Measurements from ENCODE around the gene AKAP13.
"Not testable (repeated sequence)": the region's sequence is repeated elsewhere in the genome, so short reads cannot be mapped to it uniquely, and the experiment has no call there.

Gene AKAP13

DNA sequence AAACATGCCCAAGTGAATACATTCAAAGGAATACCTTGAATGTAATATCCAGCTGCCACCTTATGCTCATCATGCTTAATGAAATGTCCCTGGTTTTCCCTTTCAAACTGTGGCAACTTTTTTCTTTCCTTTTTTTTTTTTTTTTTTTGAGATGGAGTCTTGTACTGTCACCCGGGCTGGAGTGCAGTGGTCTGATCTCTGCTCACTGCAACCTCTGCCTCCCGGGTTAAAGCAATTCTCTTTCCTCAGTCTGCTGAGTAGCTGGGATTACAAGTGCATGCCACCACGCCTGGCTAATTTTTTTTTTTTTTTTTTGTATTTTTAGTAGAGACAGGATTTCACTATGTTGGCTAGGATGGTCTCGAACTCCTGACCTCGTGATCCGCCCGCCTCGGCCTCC lies 28.9 kb upstream of the AKAP13 start:
- not testable (repeated sequence) for H3K9me3 ChIP-seq (ENCODE audit: control insufficient read depth, insufficient read depth, low read length)

DNA sequence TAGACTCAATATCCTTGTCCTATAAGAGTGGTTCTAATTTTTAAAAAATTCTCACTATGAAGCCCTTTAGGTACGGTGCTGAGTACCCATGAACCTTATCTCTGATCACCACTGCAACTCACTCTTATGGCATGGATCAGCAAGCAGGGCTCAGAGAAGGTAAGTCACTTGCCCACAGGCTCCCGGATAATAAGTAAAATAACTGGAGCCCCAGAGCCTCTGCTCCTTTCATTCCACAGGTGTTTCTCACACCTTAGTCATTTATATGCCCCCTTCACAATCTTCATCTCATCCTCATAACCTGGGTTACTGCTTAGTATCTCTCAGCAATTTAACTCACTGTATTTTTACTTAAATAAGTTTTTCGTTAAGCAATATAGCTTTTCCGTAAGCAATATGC lies 28.4 kb upstream of the AKAP13 start:
- DNase-seq (ENCODE audit: low read depth, low spot score) = no peak
- H3K27ac ChIP-seq (ENCODE audit: low read length) = no peak overlapping the region
- no peaks in the 10 kb centered on the region for H3K36me3 ChIP-seq (ENCODE audit: control insufficient read depth, insufficient read depth, low read length)
- no peaks in the 10 kb centered on the region for H3K27me3 ChIP-seq (ENCODE audit: control insufficient read depth, insufficient read depth, low read length)
- H3K4me3 ChIP-seq (ENCODE audit: low read length) = no peak overlapping the region
- no peaks in the 10 kb centered on the region for H3K4me1 ChIP-seq (ENCODE audit: control insufficient read depth, insufficient read depth, low read length)
- no CpG with 5 or more reads among the region's 4 CpGs for WGBS (ENCODE audit: insufficient coverage, insufficient read length)
- no peaks in the 10 kb centered on the region for H3K9me3 ChIP-seq (ENCODE audit: control insufficient read depth, insufficient read depth, low read length)

More for the DNA sequence above, 28.9 kb upstream of the AKAP13 start:
- H3K36me3 ChIP-seq (ENCODE audit: control insufficient read depth, insufficient read depth, low read length); H3K4me1 ChIP-seq (ENCODE audit: control insufficient read depth, insufficient read depth, low read length); H3K4me3 ChIP-seq (ENCODE audit: low read length); H3K27ac ChIP-seq (ENCODE audit: low read length); DNase-seq (ENCODE audit: low read depth, low spot score); H3K27me3 ChIP-seq (ENCODE audit: control insufficient read depth, insufficient read depth, low read length): not testable (repeated sequence)
- no CpG with 5 or more reads among the region's 8 CpGs for WGBS (ENCODE audit: insufficient coverage, insufficient read length)

DNA sequence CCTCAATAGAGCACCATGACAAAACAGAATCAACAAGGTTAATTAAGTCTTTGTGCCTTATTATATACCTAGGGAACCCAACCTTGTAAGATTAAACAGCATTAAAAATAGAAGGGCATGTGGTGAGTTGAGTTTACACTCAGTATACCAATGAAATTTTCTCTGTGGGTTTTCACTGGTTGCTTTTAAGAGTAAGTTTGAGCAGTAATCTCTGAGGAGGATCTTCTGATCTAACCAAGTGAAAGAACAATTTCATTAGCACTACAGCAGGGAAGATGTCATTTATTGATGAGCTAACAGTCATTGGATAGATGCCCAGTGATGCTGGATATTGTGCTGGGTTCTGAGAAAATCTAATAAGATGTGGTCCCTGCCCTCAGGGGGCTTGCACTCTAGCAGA lies 26.9 kb upstream of the AKAP13 start:
- Histone ChIP-seq H3K4me1 (ENCODE audit: control insufficient read depth, insufficient read depth, low read length) (no peaks in the 10 kb centered on the region), H3K27me3 (ENCODE audit: control insufficient read depth, insufficient read depth, low read length) (no peaks in the 10 kb centered on the region), H3K4me3 (ENCODE audit: low read length) (no peak overlapping the region), H3K27ac (ENCODE audit: low read length) (no peak overlapping the region), H3K9me3 (ENCODE audit: control insufficient read depth, insufficient read depth, low read length) (no peaks in the 10 kb centered on the region), H3K36me3 (ENCODE audit: control insufficient read depth, insufficient read depth, low read length) (no peaks in the 10 kb centered on the region)
- DNase-seq (ENCODE audit: low read depth, low spot score) = no peak

DNA sequence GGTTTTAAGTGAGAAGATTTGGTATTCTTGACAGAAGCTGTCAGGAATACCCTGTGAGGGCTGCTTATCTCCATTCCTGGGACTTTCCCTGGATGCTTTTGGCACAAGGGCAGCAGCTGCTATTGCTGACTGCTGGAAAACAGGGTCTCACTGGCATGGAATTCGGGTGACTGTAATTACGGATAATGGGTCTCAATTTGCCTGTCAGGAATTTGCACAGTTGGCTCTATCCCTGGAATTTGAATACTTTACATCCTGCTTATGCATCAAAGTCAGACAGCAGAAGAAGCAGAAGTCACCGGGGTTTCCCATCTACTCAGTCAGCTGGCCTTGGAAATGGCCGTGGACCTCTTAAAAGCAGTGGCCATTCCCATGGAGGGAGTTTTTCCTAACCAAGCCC lies 25.9 kb upstream of the AKAP13 start:
- WGBS (ENCODE audit: insufficient coverage, insufficient read length) = no CpG with 5 or more reads among the region's 4 CpGs
- no peaks in the 10 kb centered on the region for H3K36me3 ChIP-seq (ENCODE audit: control insufficient read depth, insufficient read depth, low read length)
- no peak for DNase-seq (ENCODE audit: low read depth, low spot score)
- H3K4me1 ChIP-seq (ENCODE audit: control insufficient read depth, insufficient read depth, low read length) = no peaks in the 10 kb centered on the region
- H3K4me3 ChIP-seq (ENCODE audit: low read length) = no peak overlapping the region
- H3K9me3 ChIP-seq (ENCODE audit: control insufficient read depth, insufficient read depth, low read length) = no peaks in the 10 kb centered on the region
- no peaks in the 10 kb centered on the region for H3K27me3 ChIP-seq (ENCODE audit: control insufficient read depth, insufficient read depth, low read length)
- H3K27ac ChIP-seq (ENCODE audit: low read length) = no peak overlapping the region

DNA sequence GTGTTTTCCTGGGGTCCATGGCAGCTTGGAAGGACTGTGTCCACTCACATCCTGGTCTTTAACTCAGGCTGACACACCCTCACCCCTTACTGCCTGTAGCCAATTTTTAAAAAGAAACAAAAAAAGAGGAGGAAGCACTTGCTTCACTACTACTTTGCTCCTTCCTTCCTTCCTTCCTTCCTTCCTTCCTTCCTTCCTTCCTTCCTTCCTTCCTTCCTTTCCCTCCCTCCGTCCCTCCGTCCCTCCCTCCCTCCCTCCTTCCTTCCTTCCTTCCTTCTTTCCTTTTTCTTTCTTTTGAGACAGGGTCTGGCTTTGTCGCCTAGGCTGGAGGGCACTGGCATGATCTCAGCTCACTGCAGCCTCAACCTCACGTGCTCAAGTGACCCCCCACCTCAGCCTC lies 25.5 kb upstream of the AKAP13 start:
- no CpG with 5 or more reads among the region's 4 CpGs for WGBS (ENCODE audit: insufficient coverage, insufficient read length)
- DNase-seq (ENCODE audit: low read depth, low spot score) = no peak
- Histone ChIP-seq H3K4me1 (ENCODE audit: control insufficient read depth, insufficient read depth, low read length) (no peaks in the 10 kb centered on the region), H3K9me3 (ENCODE audit: control insufficient read depth, insufficient read depth, low read length) (no peaks in the 10 kb centered on the region), H3K27me3 (ENCODE audit: control insufficient read depth, insufficient read depth, low read length) (no peaks in the 10 kb centered on the region), H3K36me3 (ENCODE audit: control insufficient read depth, insufficient read depth, low read length) (no peaks in the 10 kb centered on the region), H3K4me3 (ENCODE audit: low read length) (no peak overlapping the region), H3K27ac (ENCODE audit: low read length) (no peak overlapping the region)

DNA sequence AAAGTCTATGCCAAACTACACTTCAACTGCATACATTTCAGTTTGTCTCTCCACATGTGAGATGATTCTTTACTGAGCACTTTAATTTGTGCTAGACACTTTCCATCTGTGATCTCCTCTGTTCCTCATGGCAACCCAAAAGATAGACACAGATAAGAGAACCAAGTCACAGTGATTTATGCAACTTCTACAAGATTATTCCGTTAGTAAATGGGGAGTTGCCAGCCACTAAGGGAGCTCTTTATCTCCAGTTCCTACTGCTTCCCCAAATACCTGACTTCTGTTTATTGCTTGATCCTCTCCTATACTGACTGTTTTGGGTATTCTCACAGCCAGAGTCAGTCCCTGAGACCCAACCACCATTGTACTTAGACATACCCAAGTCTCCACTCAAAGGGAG lies 24.1 kb upstream of the AKAP13 start:
- H3K27me3 ChIP-seq (ENCODE audit: control insufficient read depth, insufficient read depth, low read length) = no peaks in the 10 kb centered on the region
- H3K36me3 ChIP-seq (ENCODE audit: control insufficient read depth, insufficient read depth, low read length) = no peaks in the 10 kb centered on the region
- no CpG with 5 or more reads among the region's 1 CpG for WGBS (ENCODE audit: insufficient coverage, insufficient read length)
- DNase-seq (ENCODE audit: low read depth, low spot score) = no peak
- no peaks in the 10 kb centered on the region for H3K4me1 ChIP-seq (ENCODE audit: control insufficient read depth, insufficient read depth, low read length)
- H3K4me3 ChIP-seq (ENCODE audit: low read length) = no peak overlapping the region
- no peaks in the 10 kb centered on the region for H3K9me3 ChIP-seq (ENCODE audit: control insufficient read depth, insufficient read depth, low read length)
- no peak overlapping the region for H3K27ac ChIP-seq (ENCODE audit: low read length)

DNA sequence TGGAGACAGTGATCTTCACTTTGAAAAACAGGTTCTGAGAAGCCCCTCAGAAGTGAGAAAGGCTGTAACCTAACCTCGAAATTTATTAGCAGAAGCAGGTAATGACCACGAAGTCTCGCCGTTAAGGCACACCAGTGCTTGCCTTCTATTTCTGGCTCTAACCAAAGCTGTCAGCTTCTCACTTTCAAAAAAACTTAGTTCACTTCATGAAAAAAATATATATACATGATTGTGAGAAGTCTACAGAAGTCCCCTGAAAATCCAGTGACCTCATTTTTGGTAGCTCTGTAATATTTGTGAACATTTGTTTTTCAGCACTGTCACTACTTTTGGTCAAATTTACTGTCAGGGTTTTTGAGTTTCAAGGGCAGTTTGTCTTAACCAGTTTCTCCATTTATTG lies 19.1 kb upstream of the AKAP13 start:
- Histone ChIP-seq H3K36me3 (ENCODE audit: control insufficient read depth, insufficient read depth, low read length) (no peaks in the 10 kb centered on the region), H3K4me3 (ENCODE audit: low read length) (no peak overlapping the region), H3K27ac (ENCODE audit: low read length) (no peak overlapping the region), H3K27me3 (ENCODE audit: control insufficient read depth, insufficient read depth, low read length) (no peaks in the 10 kb centered on the region), H3K4me1 (ENCODE audit: control insufficient read depth, insufficient read depth, low read length) (no peaks in the 10 kb centered on the region), H3K9me3 (ENCODE audit: control insufficient read depth, insufficient read depth, low read length) (no peaks in the 10 kb centered on the region)
- no peak for DNase-seq (ENCODE audit: low read depth, low spot score)
- WGBS (ENCODE audit: insufficient coverage, insufficient read length) = no CpG with 5 or more reads among the region's 4 CpGs

DNA sequence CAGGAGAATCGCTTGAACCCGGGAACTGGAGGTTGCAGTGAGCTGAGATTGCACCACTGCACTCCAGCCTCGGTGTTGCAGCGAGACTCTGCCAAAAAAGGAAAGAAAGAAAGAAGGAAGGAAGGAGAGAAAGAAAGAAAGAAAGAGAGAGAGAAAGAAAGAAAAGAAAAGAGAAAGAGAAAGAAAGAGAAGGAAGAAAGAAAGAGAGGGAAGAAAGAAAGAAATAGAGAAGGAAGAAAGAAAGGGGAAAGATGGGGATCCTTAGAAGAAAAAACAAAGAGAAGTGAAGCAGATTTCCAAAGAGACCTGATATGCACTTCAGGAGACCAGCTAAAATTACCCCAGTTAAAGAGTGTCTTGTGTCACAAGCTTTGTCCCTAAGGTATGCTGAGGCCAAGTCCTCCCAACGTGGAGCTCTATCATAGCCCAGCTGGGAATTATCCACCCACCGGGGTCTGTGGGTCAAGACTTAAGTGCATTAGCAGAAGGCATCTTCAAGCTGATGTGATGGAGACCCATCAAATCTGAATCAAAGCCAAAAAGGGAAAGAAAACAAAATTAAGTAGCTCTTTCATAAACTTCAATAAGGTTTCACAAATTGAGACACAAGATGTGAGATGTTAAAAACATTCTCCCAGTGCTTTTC lies 17.8 kb upstream of the AKAP13 start:
- no peak for DNase-seq (ENCODE audit: low read depth, low spot score)
- WGBS (ENCODE audit: insufficient coverage, insufficient read length) = no CpG with 5 or more reads among the region's 6 CpGs
- Histone ChIP-seq H3K9me3 (ENCODE audit: control insufficient read depth, insufficient read depth, low read length) (no peaks in the 10 kb centered on the region), H3K4me1 (ENCODE audit: control insufficient read depth, insufficient read depth, low read length) (no peaks in the 10 kb centered on the region), H3K27me3 (ENCODE audit: control insufficient read depth, insufficient read depth, low read length) (no peaks in the 10 kb centered on the region), H3K36me3 (ENCODE audit: control insufficient read depth, insufficient read depth, low read length) (no peaks in the 10 kb centered on the region), H3K4me3 (ENCODE audit: low read length) (no peak overlapping the region), H3K27ac (ENCODE audit: low read length) (no peak overlapping the region)

DNA sequence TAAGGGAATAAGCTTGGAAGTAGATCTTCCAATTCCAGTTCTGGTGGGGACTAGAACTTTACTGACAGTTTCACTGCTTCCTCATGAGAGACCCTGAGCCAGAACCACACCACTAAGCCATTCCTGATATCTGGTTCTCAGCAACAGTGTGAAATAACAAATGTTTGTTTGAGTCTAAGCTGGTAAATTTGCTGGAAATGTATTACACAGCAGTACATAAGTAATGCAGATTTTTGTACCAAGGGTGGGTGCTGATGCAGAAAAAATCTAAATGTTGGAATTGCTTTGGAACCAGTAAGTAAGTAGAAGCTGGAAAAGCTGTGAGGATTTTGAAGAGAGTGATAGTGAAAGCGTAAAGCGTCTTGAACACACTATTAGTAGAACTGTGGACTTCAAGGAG lies 14.4 kb upstream of the AKAP13 start:
- Histone ChIP-seq H3K9me3 (ENCODE audit: control insufficient read depth, insufficient read depth, low read length) (no peaks in the 10 kb centered on the region), H3K27ac (ENCODE audit: low read length) (no peak overlapping the region), H3K27me3 (ENCODE audit: control insufficient read depth, insufficient read depth, low read length) (no peaks in the 10 kb centered on the region; the same call in 1 of the 2 replicates), H3K36me3 (ENCODE audit: control insufficient read depth, insufficient read depth, low read length) (no peaks in the 10 kb centered on the region), H3K4me1 (ENCODE audit: control insufficient read depth, insufficient read depth, low read length) (no peaks in the 10 kb centered on the region), H3K4me3 (ENCODE audit: low read length) (no peak overlapping the region)
- 100% methylated on average over 2 of the region's 2 CpGs for WGBS (ENCODE audit: insufficient coverage, insufficient read length)
- DNase-seq (ENCODE audit: low read depth, low spot score) = no peak

DNA sequence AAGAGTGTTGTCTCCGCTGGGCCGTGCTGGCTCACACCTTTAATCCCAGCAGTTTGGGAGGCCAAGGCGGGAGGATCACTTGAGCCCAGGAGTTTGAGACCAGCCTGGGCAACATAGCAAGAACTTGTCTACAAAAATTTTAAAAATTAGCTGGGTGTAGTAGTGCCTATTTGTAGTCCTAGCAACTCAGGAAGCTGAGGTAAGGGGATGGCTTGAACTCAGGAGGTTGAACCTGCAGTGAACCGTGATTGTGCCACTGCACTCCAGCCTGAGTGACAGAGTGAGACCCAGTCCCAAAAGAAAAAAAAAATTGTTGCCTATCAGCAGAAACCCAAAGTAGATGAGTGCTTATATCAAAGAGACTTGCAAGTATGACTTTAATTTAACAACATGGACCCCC lies 12.7 kb upstream of the AKAP13 start:
- WGBS (ENCODE audit: insufficient coverage, insufficient read length) = no CpG with 5 or more reads among the region's 4 CpGs
- Histone ChIP-seq H3K27ac (ENCODE audit: low read length) (no peak overlapping the region), H3K4me3 (ENCODE audit: low read length) (no peak overlapping the region), H3K36me3 (ENCODE audit: control insufficient read depth, insufficient read depth, low read length) (no peaks in the 10 kb centered on the region), H3K9me3 (ENCODE audit: control insufficient read depth, insufficient read depth, low read length) (no peaks in the 10 kb centered on the region), H3K4me1 (ENCODE audit: control insufficient read depth, insufficient read depth, low read length) (no peaks in the 10 kb centered on the region), H3K27me3 (ENCODE audit: control insufficient read depth, insufficient read depth, low read length) (no peaks in the 10 kb centered on the region; the same call in 1 of the 2 replicates)
- no peak for DNase-seq (ENCODE audit: low read depth, low spot score)

DNA sequence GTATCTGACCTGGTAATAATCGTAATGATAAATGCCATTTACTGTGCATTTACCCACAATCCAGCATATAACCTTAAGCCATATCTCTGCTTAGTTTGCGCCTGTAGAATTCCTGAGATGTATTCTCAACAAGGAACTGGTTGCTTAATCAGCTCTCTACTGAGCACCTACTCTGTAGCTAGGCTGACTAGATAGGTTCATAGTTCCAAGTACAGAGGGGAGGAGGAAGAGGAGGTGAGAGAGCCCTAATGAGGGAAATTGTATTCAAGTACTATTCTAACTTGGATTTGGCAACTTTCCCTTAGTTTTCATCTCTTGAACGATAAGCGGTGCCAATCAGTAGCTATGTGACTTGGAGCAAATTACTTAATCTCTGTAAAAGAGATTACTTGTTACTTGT lies 5.6 kb upstream of the AKAP13 start:
- H3K4me3 ChIP-seq (ENCODE audit: low read length) = no peak overlapping the region
- no peak overlapping the region for H3K27ac ChIP-seq (ENCODE audit: low read length)
- WGBS (ENCODE audit: insufficient coverage, insufficient read length) = no CpG with 5 or more reads among the region's 4 CpGs
- H3K4me1 ChIP-seq (ENCODE audit: control insufficient read depth, insufficient read depth, low read length) = no peaks in the 10 kb centered on the region
- DNase-seq (ENCODE audit: low read depth, low spot score) = no peak
- H3K9me3 ChIP-seq (ENCODE audit: control insufficient read depth, insufficient read depth, low read length) = no peaks in the 10 kb centered on the region
- H3K36me3 ChIP-seq (ENCODE audit: control insufficient read depth, insufficient read depth, low read length) = no peaks in the 10 kb centered on the region
- H3K27me3 ChIP-seq (ENCODE audit: control insufficient read depth, insufficient read depth, low read length) = peaks cover 1% of the 10 kb centered on the region; the same call in 1 of the 2 replicates

Measured in iPS DF 6.9 (cell line).